HCT116 (cell line): ENCODE data around the gene NKX2-2. TPM values are rescaled to one million over a fixed set of nuclear protein-coding genes. Genes with fewer than 3 reads are reported as not detected.

Experiments
- ATAC-seq: fragments of 200-7000 bp; cut with Tn5 transposase; 2 replicates; pipeline ENCODE4 v1.9.1; 2020; ENCODE audit warnings: mild to moderate bottlenecking, moderate library complexity
- BruUV-seq: library from RNA; stranded (reverse); fragments of 400-500 nt; replicated peaks from 2 replicates; lab custom pipeline; 2021; lab: Mats Ljungman, UMichigan
- CTCF ChIA-PET: fragments of 300-600 bp; sonication (Branson Sonifier 250); formaldehyde crosslinking; loops from one replicate; lab custom pipeline; 2021; ENCODE audit warnings: antibody characterized with exemption; lab: Charles Lee
- POLR2A ChIA-PET: fragments of 300-600, 350-600 bp; sonication (Branson Sonifier 250); formaldehyde crosslinking; loops from one replicate; lab custom pipeline; 2021; ENCODE audit warnings: antibody characterized with exemption; lab: Charles Lee
- RAD21 ChIA-PET, 2 experiments: fragments of 300-600 bp; sonication (Branson Sonifier 250); formaldehyde crosslinking; loops; one replicate each; lab custom pipeline; 2023; ENCODE audit warnings: low total read pairs in 2 of 2; ENCODE audit not compliant: uncharacterized antibody in 2 of 2, unreplicated experiment in 2 of 2, low non-redundant PET in 1 of 2; lab: Charles Lee
- DNase-seq: peaks from one replicate; pipeline ENCODE4 v3.0.0-alpha.2; 2010; ENCODE audit warnings: low read depth, low spot score
- H2AFZ ChIP-seq: fragments of 200-600 bp; shearing (Covaris generic), sonication (generic); 2 replicates; pipeline ENCODE4 v1.6.1; 2017; ENCODE audit warnings: low read depth, mixed run types, mixed read lengths, antibody characterized with exemption, low read length; ENCODE audit not compliant: poor library complexity, severe bottlenecking
- H3K27ac ChIP-seq: 2 replicates; pipeline ENCODE4 v1.5.1; 2012; ENCODE audit warnings: low read depth, low read length
- H3K27me3 ChIP-seq: fragments of 200-600 bp; sonication (generic); 2 replicates; pipeline ENCODE4 v1.6.1; 2016; ENCODE audit warnings: mixed run types, low read length, mixed read lengths; ENCODE audit not compliant: insufficient read depth
- H3K36me3 ChIP-seq, 2 experiments: fragments of 200-500 bp in 1 of 2; fragments of 200-600 bp in 1 of 2; sonication (Bioruptor generic) in 1 of 2; sonication (generic) in 1 of 2; 2 replicates each; pipeline versions ENCODE4 v1.5.1 to v1.6.1; 2014 to 2016; ENCODE audit warnings: low read length in 2 of 2, inconsistent platforms in 1 of 2, mixed read lengths in 1 of 2, mixed run types in 1 of 2; ENCODE audit not compliant: insufficient read depth in 2 of 2, control insufficient read depth in 1 of 2
- H3K4me1 ChIP-seq, 2 experiments: fragments of 200-600 bp in 1 of 2; sonication (generic) in 1 of 2; 2 replicates each; pipeline versions ENCODE4 v1.5.1 to v1.6.1; 2012 to 2017; ENCODE audit warnings: low read length in 2 of 2, inconsistent platforms in 1 of 2, mild to moderate bottlenecking in 1 of 2, mixed read lengths in 1 of 2, mixed run types in 1 of 2, moderate library complexity in 1 of 2; ENCODE audit not compliant: insufficient read depth in 2 of 2, control insufficient read depth in 1 of 2
- H3K4me2 ChIP-seq: fragments of 200-600 bp; sonication (generic); 2 replicates; pipeline ENCODE4 v1.6.1; 2017; ENCODE audit warnings: mixed run types, low read length, mixed read lengths
- H3K4me3 ChIP-seq, 2 experiments: fragments of 200-600 bp in 1 of 2; sonication (generic) in 1 of 2; replicated peaks in 1 of 2; 2 replicates each; pipeline ENCODE4 v1.5.1; 2011 to 2016; ENCODE audit warnings: low read length in 2 of 2, control low read depth in 1 of 2, low read depth in 1 of 2, mild to moderate bottlenecking in 1 of 2, mixed read lengths in 1 of 2, mixed run types in 1 of 2
- H3K79me2 ChIP-seq: fragments of 200-600 bp; sonication (generic); 2 replicates; pipeline ENCODE4 v1.6.1; 2017; ENCODE audit warnings: mild to moderate bottlenecking, mixed run types, low read length, moderate library complexity, mixed read lengths; ENCODE audit not compliant: insufficient read depth
- H3K9ac ChIP-seq: fragments of 200-600 bp; sonication (generic); 2 replicates; pipeline ENCODE4 v1.6.1; 2016; ENCODE audit warnings: low read length, mixed read lengths
- H3K9me2 ChIP-seq: fragments of 200-600 bp; sonication (generic), shearing (Covaris generic); 2 replicates; pipeline ENCODE4 v1.6.1; 2017; ENCODE audit warnings: mixed run types, mild to moderate bottlenecking, moderate library complexity; ENCODE audit not compliant: insufficient read depth
- H3K9me3 ChIP-seq, 2 experiments: fragments of 200-500 bp in 1 of 2; fragments of 200-600 bp in 1 of 2; sonication (Bioruptor generic) in 1 of 2; sonication (generic) in 1 of 2; 2 replicates each; pipeline ENCODE4 v1.6.1; 2014 to 2017; ENCODE audit warnings: low read length in 2 of 2, mixed read lengths in 2 of 2, inconsistent platforms in 1 of 2, low read depth in 1 of 2, mild to moderate bottlenecking in 1 of 2, mixed run types in 1 of 2, moderate library complexity in 1 of 2; ENCODE audit not compliant: control insufficient read depth in 1 of 2, insufficient read depth in 1 of 2
- H4K20me1 ChIP-seq: fragments of 200-600 bp; sonication (generic), shearing (Covaris generic); 2 replicates; pipeline ENCODE4 v1.6.1; 2017; ENCODE audit warnings: mixed run types, mild to moderate bottlenecking, moderate library complexity; ENCODE audit not compliant: insufficient read depth
- CBX3 ChIP-seq: IDR thresholded peaks from 2 replicates; pipeline ENCODE4 v1.6.1; 2012; ENCODE audit warnings: low read depth
- CEBPB ChIP-seq: IDR thresholded peaks from 2 replicates; pipeline ENCODE4 v1.6.1; 2012; ENCODE audit warnings: low read depth
- EGR1 ChIP-seq: IDR thresholded peaks from 2 replicates; pipeline ENCODE4 v1.6.1; 2012; ENCODE audit warnings: low read depth
- ELF1 ChIP-seq: IDR thresholded peaks from 2 replicates; pipeline ENCODE4 v1.6.1; 2012; ENCODE audit warnings: low read depth, borderline replicate concordance
- EZH2phosphoT487 ChIP-seq: fragments of 200-600 bp; IDR thresholded peaks from 2 replicates; pipeline ENCODE4 v1.6.1; 2018; ENCODE audit warnings: antibody characterized with exemption, borderline replicate concordance
- FOSL1 ChIP-seq: IDR thresholded peaks from 2 replicates; pipeline ENCODE4 v1.6.1; 2012; ENCODE audit warnings: low read depth
- POLR2A ChIP-seq: IDR thresholded peaks from 2 replicates; pipeline ENCODE4 v1.7.0; 2011; ENCODE audit warnings: borderline replicate concordance; ENCODE audit not compliant: insufficient read depth, insufficient read length; ENCODE audit errors: extremely low read depth
- POLR2AphosphoS5 ChIP-seq: IDR thresholded peaks from 2 replicates; pipeline ENCODE4 v1.6.1; 2011; ENCODE audit warnings: mild to moderate bottlenecking, low read depth, low read length, moderate library complexity
- RAD21 ChIP-seq: IDR thresholded peaks from 2 replicates; pipeline ENCODE4 v1.6.1; 2012; ENCODE audit warnings: low read depth, mild to moderate bottlenecking
- SP1 ChIP-seq: IDR thresholded peaks from 2 replicates; pipeline ENCODE4 v1.6.1; 2012; ENCODE audit warnings: low read depth
- TCF7L2 ChIP-seq: IDR thresholded peaks from 2 replicates; pipeline ENCODE4 v1.7.0; 2011; ENCODE audit warnings: borderline replicate concordance, inconsistent platforms; ENCODE audit not compliant: insufficient read depth, insufficient read length; ENCODE audit errors: extremely low read depth
- YY1 ChIP-seq: IDR thresholded peaks from 2 replicates; pipeline ENCODE4 v1.6.1; 2011; ENCODE audit warnings: low read length, low read depth, moderate library complexity, mild to moderate bottlenecking; ENCODE audit not compliant: insufficient replicate concordance; ENCODE audit errors: extremely low read depth
- ZFX ChIP-seq: fragments of 450-650 bp; IDR thresholded peaks from 2 replicates; pipeline ENCODE4 v1.6.1; 2017
- ZNF274 ChIP-seq: fragments of 200-500 bp; sonication (Bioruptor generic); IDR thresholded peaks from 2 replicates; pipeline ENCODE4 v1.6.1; 2014; ENCODE audit warnings: mild to moderate bottlenecking, low read depth, low read length, inconsistent platforms
- intact Hi-C: fragments of 100-400 bp; cut with micrococcal nuclease; formaldehyde crosslinking; loops from 2 replicates; pipeline ENCODE4 v1.10.0; 2022
- total RNA-seq: library from RNA; stranded (reverse); gene quantifications from one replicate; pipeline ENCODE4 v1.2.1, GENCODE V29; 2021; ENCODE audit not compliant: unreplicated experiment
- TF ChIP-seq, protein P1 (sequence below): IDR thresholded peaks from 2 replicates; pipeline ENCODE4 v1.6.1; 2012; ENCODE audit warnings: low read depth
- TF ChIP-seq, protein P2 (sequence below), 3 experiments: fragments of 200-600 bp in 1 of 3; sonication (generic) in 1 of 3; IDR thresholded peaks in 2 of 3; conservative IDR thresholded peaks in 1 of 3; 2 replicates each; pipeline ENCODE4 v1.5.1; 2012 to 2017; ENCODE audit warnings: low read depth in 2 of 3, low read length in 2 of 3, antibody characterized with exemption in 1 of 3, borderline replicate concordance in 1 of 3, control low read depth in 1 of 3, mild to moderate bottlenecking in 1 of 3, mixed read lengths in 1 of 3, mixed run types in 1 of 3, moderate library complexity in 1 of 3; ENCODE audit not compliant: insufficient read depth in 1 of 3

The NKX2-2 gene
- total RNA-seq, 1 experiment from 2014 or later, result not detected

DNA sequence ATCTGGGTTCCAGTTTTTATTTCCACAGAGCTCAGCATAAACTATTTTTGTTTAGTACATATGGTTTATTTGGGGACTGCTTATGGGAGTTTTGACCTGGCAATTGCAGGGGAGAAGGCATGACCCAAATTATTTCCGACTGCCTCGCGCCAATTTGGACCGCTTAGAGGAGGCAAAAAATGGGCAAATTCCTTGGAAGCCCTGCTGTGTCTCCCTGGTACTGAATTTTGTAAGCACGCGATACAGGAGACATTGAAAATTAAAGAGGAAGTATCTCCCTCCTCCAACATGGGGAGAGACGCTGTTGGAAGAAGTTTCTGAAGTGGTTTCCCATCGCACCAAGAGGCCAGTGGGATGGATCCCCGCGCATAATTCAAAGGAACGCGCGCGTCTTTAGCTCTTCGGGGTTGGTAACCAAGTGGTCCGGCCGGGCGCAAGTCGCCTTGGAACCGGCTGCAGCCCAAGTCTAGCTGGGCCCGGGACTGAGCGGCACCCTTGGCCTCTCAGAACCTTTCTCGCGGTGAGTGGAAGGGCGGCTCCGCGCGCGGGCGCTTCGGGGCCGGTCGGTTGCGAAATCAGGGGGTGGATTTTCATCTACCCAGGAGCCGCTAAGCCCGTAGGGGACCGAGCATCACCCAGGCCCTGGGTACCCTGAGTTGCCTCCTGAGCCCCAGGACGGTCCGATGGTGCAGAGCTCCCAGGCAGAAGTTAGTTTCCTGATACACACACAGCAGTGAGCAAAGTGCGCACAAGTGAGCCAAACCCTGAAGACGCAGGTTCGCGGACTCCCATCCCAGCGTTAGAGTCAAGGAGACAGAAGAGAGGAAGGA is 6.2 kb downstream of the NKX2-2 start:
- H2AFZ ChIP-seq, result no peak overlapping the region
- H3K27ac ChIP-seq, result no peak overlapping the region
- H3K4me2 ChIP-seq, result no peak overlapping the region
- intact Hi-C loops, result loop anchor here (5.0 to 10.0 kb wide), 2 partner anchors 65 to 843 kb away; no protein-coding TSS in a partner anchor
- no peaks in the 10 kb centered on the region for H3K27me3 ChIP-seq
- no peak overlapping the region for H3K9ac ChIP-seq
- no peaks in the 10 kb centered on the region for H4K20me1 ChIP-seq
- no peaks in the 10 kb centered on the region for H3K9me3 ChIP-seq
- ChIA-PET RAD21 (no interaction called here), CTCF (interaction anchor here (1.5 to 7.3 kb wide), 2 partner anchors 22 to 271 kb away, joined by 4 to 105 read pairs; no protein-coding TSS in a partner anchor), POLR2A (no interaction called here)
- DNase-seq (no peak), ATAC-seq (no peak)
- H3K79me2 ChIP-seq, result peaks cover 4% of the 10 kb centered on the region; the same call in 1 of the 2 replicates
- peaks cover 3 to 20% of the 10 kb centered on the region in 2 experiments; a peak in 3 of 4 replicates for H3K4me1 ChIP-seq
- H3K4me3 ChIP-seq, result no peak overlapping the region
- H3K36me3 ChIP-seq, result no peaks in the 10 kb centered on the region
- TF ChIP-seq POLR2A, result no peak
- TF ChIP-seq, protein P1, sequence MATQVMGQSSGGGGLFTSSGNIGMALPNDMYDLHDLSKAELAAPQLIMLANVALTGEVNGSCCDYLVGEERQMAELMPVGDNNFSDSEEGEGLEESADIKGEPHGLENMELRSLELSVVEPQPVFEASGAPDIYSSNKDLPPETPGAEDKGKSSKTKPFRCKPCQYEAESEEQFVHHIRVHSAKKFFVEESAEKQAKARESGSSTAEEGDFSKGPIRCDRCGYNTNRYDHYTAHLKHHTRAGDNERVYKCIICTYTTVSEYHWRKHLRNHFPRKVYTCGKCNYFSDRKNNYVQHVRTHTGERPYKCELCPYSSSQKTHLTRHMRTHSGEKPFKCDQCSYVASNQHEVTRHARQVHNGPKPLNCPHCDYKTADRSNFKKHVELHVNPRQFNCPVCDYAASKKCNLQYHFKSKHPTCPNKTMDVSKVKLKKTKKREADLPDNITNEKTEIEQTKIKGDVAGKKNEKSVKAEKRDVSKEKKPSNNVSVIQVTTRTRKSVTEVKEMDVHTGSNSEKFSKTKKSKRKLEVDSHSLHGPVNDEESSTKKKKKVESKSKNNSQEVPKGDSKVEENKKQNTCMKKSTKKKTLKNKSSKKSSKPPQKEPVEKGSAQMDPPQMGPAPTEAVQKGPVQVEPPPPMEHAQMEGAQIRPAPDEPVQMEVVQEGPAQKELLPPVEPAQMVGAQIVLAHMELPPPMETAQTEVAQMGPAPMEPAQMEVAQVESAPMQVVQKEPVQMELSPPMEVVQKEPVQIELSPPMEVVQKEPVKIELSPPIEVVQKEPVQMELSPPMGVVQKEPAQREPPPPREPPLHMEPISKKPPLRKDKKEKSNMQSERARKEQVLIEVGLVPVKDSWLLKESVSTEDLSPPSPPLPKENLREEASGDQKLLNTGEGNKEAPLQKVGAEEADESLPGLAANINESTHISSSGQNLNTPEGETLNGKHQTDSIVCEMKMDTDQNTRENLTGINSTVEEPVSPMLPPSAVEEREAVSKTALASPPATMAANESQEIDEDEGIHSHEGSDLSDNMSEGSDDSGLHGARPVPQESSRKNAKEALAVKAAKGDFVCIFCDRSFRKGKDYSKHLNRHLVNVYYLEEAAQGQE, result no peak
- no peak for TF ChIP-seq YY1
- TF ChIP-seq POLR2AphosphoS5, result no peak
- TF ChIP-seq EZH2phosphoT487, result no peak
- TF ChIP-seq ZNF274, result no peak
- no peak for TF ChIP-seq ELF1
- no peak for TF ChIP-seq TCF7L2
- no peak for TF ChIP-seq FOSL1
- no peak for TF ChIP-seq SP1
- no peak for TF ChIP-seq ZFX
- TF ChIP-seq, protein P2, sequence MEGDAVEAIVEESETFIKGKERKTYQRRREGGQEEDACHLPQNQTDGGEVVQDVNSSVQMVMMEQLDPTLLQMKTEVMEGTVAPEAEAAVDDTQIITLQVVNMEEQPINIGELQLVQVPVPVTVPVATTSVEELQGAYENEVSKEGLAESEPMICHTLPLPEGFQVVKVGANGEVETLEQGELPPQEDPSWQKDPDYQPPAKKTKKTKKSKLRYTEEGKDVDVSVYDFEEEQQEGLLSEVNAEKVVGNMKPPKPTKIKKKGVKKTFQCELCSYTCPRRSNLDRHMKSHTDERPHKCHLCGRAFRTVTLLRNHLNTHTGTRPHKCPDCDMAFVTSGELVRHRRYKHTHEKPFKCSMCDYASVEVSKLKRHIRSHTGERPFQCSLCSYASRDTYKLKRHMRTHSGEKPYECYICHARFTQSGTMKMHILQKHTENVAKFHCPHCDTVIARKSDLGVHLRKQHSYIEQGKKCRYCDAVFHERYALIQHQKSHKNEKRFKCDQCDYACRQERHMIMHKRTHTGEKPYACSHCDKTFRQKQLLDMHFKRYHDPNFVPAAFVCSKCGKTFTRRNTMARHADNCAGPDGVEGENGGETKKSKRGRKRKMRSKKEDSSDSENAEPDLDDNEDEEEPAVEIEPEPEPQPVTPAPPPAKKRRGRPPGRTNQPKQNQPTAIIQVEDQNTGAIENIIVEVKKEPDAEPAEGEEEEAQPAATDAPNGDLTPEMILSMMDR (IDR thresholded peaks at IDR 0.05 in 2 of 3, conservative IDR thresholded peaks at IDR 0.05 in 1 of 3; ENCODE audit: borderline replicate concordance in 1 of 3, insufficient read depth in 1 of 3, low read depth in 2 of 3, low read length in 2 of 3), result no peak
- no peak for TF ChIP-seq EGR1
- no peak for TF ChIP-seq CEBPB
- TF ChIP-seq RAD21, result no peak
- no peak for TF ChIP-seq CBX3
- no peaks in the 10 kb centered on the region for H3K9me2 ChIP-seq
- no TSS peak for BruUV-seq
